GM10847 (cell line): ENCODE results near the gene SCMH1.
A peak's percentile ranks its signal among the peaks of the same experiment; 100 is the strongest.

Source experiments
- POLR2A ChIP-seq: IDR thresholded peaks from 2 replicates; pipeline ENCODE4 v1.6.1; 2011; ENCODE audit not compliant: insufficient read length; ENCODE audit errors: extremely low read depth

The SCMH1 gene

DNA sequence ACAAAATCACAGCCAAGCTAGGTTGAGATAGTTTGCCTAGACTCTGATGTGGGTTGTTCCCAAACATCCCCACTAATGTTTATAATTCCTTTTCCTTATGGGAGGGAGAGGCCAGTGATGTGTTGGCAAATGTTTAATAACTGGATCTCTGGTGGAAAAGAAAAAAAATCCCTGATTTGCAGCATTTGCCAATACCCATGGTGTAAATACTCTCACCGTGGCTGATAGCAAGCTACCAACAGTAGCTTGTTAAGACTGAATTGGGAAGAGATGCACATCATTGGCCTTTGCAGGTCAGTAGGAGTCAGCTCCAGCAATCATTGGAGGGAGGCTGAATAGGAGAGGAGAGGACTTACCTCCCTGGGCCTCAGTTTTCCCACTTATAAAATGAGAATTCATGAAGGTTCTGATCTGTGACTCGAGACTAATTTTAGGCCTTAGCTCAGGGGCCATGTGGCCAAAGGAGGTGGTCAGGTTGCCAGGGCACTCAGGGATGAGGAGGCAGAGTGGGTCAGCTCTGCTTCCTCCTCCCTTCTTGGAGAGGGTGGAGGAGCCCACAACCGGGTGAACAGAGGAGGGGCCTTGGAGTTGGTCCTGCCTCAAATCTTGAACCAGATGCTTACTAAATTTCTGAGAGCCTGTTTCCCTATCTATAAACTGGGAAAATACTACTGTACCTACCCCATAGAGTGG, 20.0 kb upstream of the SCMH1 start:
- no peak for TF ChIP-seq POLR2A

DNA sequence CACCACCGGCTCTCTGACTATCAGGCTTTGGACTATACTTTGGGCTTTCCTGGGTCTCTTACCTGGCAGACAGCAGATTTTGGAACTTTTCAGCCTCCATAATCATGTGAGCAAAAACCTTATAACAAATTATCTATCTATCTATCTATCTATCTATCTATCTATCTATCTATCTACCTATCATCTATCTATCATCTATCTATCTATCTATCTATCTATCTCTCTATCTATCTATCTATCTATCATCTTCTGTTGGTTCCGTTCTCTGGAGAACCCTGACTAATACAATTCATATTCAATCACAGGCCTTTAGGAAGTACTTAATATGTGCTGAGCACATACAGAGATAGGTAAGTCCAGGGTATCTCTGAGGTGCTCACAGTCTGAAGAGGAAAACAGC, 18.7 kb upstream of the SCMH1 start:
- TF ChIP-seq POLR2A, result no peak

DNA sequence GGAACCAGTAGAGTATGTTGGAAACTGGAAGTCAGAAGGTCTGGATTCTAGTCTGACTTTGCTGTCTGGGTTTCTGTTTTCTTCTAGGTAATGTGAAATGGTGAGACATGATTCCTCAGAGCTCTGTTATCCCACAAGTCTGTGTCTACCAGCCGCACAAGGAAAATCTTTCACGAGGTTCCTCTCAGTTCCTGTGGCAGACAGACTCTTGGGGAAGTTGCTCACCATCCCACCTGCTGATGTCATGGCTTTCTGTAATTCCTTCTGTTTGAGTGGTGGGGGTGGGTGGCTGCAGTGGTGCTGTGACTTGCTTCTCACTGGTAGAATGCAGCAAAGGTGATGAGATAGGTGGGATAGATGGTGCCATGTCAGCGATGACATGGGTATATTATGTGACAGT, 17.1 kb upstream of the SCMH1 start:
- TF ChIP-seq POLR2A, result no peak

DNA sequence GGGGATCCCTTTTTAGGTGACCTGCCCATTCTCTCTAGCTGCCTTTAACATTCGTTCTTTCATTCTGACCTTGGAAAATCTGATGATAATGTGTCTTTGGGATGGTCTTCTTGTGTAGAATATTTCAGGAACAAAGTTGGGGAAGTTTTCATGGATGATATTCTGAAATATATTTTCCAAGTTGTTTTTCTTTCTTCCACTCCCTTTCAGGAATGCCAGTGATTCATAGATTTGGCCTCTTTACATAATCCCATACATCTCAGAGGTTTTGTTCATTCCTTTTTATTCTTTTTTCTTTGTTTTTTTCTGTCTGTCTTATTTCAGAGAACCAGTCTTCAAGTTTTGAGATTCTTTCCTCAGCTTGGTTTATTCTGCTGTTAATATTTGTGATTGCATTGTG, 13.9 kb upstream of the SCMH1 start:
- TF ChIP-seq POLR2A, result no peak

DNA sequence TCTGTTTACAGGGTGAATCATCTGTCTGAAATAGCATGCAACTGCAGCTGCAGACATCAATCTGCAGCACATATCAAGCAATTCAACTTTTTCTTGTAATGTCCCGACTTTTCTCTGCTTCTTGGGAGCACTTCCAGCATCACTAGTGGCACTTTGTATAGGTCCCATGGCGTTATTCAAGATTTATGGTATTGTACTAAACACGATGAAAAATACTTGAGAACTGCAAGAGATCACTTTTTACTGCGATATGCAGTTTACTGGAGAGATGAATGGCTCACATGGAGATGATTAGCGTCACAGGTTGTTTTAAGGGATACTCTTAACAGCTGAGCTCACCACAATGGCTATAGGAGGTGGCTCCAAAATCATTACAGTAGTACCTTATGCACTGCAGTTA, 7.2 kb upstream of the SCMH1 start:
- no peak for TF ChIP-seq POLR2A

DNA sequence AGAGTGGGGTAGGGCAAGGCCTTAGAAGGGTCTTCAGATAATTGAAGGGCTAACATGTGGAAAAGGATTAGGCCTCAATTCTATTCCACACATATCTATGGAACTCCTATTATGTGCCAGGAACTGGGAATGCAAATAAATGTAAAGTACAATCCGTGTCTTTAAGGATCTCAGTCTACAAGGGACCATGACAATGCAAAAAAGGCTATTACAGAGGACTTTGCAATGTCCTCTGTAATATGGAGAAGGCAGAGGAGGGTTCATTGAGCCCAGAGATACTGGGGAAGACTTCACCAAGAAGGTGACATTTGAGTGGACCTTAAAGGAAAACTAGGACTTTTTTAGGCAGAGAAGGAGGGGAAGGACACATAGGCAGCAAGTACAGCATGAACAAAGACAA, 4.5 kb upstream of the SCMH1 start:
- no peak for TF ChIP-seq POLR2A

DNA sequence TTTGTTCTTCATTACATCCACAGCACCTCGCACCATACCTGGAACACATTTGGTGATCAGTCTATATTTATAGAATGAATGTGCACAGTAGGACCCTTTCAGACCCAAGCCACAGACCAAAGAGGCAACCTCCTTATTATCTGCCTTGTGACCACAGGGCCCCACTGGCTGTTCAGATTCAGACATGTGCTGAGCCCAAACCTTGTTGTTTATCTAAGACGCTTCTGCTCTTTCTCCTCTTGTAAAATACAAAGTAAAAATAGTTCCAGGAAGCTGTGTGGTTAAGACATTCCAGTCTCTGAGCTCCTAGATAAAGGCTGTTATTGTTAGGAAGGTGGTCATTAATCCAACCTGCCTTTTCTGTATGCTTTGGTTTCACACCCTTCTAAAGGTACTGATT, 3.6 kb upstream of the SCMH1 start:
- no peak for TF ChIP-seq POLR2A

DNA sequence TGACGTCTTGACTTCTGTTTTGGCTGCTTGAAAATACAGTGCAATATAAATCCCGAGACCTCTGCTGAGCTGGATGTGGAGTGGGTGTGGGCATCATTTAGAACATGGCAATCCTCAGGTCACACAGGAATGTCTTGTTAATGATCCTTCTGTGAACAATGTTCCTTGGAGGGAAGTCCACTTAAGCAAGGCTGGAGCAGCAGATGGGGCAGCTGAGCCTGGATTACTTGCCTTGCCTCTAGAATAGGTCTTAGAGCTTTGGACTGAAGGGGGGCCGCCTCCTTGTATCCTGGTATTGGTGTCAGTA, 926 bp upstream of the SCMH1 start:
- TF ChIP-seq POLR2A, result no peak

DNA sequence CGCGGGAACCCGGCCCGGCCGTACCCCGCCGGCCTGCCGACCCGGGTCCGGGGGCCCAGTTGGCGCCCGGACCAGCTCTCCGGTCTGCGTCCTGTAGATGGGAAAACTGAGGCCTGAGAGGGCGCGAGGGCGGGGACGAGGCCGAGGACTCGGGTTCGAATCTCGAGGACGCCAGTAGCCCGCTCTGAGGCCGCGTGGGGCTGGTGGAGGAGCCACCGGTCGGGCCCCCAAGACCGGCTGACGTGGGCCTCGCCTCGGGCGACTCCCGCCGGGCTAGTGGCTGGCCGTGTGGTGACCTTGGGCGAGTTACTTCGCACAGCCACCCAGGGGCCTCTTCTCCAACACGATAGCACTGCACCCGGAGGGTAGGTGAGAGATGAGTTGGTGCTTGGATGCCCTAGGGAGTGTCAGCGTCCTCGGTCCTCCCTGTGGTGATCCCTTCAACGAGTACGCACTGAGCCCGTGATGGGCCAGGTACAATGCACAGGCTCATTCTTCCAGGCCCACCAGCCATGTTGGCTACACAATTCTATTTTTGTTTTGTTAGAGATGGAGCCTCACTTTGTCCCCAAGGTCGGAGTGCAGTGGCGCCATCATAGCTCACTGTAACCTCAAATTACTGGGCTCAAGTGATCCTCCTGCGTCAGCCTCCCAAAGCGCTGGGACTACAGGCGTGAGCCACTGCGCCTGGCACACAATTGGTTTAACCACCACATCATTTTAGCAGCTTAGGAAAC, 404 bp upstream of the SCMH1 start:
- no peak for TF ChIP-seq POLR2A

DNA sequence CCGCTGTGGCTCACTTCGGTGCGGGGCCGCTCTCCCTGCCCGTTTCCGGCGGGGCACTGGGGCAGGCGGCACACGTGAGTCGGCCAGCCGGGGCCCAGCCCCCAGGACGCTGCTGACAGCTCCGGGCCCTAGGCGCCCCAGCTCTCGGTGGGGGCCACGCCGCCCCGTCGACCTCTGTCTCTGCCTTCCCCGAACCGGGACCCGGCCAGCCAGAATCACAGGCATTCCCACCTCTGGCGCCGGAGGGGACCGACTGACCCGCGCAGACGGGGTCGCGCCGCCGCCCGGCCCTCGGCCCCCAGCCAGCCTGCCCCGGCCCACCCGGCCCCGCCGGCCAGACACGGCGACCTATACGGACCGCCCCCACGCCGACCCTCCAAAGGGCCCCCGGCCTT, 755 bp downstream of the SCMH1 start:
- peak; percentile 41 for TF ChIP-seq POLR2A

DNA sequence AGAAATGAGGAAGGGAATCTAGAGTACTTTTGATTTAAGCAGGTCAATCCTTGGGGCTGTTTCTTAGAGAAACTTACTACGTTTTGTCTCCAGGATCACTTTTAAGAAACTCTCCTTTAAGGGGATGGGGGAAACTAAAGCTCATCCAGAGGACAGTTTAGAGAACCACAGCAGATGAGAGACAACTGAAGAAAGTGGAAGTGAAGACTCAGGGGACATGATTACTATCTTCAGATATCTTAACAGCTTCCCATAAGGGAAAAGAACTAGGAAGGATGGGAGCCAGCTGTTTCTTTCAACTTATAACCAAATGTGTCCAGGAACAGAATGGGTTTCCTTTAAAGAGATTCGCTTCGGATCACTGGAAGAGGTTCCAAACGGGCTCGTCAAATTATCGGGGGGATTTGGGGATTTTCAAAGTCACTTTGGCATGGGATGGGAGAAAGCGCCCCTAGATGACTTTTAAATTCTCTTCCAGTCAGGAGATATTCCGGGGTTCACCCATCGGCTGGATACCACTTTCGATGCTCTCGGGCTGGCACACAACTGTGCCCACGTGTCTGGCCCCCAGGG, 1.2 kb downstream of the SCMH1 start:
- no peak for TF ChIP-seq POLR2A

DNA sequence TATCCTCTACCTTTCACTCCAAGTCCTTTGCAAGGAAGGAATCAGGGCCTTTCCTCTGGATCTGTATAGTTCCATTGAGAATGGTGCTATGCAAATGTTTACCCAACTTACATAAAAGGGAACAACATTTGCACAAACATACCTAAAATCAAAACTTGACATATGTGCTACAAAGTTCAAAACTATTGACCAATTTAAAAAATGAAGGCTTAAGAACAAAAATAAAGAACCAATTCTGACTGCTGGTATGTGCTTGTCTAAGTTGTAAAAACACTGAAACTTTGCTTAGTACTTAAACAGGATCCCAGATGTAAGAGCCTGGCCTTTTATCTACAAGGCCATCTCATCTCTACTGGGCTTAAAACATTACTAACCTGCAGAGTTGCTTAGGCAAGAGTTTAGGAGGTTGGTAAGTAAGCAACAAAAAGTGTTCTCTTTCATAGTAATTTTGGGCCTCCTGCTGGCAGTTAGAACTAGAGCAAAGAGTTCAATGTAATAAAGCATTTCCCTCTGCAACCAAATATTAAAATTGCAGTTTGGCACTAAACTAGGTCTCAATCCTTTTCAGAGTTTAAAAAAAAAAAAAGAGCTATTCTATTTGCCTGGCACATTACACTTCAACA, 2.0 kb downstream of the SCMH1 start:
- no peak for TF ChIP-seq POLR2A

DNA sequence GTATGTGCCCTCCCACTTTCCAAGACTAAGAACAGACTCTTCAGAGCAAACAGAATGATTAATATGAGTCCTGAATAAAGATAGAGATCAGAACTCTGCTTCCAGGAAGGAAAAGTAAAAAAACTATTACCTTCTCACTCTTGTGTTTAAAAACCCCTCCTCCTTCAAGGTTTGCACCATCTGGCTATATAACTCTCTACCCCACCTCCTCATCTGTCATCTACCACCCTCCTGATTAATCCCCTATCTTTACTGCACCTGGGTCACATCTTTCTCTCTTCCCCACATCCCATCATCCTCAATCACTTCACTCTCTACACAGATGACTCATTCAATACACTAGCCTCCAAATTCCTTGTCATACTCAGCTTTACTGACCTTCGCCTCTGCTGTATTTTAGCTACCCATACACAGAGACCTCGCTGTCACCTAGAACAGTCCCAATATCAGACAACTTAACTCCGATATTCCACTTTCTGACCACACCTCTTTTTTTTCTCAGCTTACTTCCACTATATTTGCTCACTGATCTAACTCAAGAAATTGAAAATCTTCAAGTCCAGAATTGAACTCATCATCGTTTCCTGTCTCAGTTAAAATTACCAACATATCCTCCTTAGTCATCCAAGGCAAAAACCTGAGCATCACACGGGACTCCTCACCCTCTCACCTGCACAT, 3.7 kb downstream of the SCMH1 start:
- TF ChIP-seq POLR2A, result no peak

DNA sequence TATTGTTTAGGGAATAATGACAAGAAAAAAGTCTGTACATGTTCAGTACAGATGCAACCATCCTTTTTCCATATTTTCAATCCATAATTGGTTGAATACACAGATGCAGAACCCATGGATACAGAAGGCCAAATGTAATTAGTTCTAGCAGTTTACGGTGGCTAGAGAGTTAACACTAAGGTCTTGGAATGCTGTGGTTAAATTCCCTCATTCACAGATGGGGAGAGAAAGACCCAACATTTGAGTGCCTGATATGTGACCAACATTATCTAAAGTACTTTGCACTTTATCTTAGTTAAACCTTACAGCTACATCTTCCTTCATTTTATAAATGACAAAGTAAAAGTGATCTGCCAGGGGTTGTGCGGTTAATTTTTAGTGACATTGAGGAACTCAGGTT, 5.3 kb downstream of the SCMH1 start:
- TF ChIP-seq POLR2A, result no peak

DNA sequence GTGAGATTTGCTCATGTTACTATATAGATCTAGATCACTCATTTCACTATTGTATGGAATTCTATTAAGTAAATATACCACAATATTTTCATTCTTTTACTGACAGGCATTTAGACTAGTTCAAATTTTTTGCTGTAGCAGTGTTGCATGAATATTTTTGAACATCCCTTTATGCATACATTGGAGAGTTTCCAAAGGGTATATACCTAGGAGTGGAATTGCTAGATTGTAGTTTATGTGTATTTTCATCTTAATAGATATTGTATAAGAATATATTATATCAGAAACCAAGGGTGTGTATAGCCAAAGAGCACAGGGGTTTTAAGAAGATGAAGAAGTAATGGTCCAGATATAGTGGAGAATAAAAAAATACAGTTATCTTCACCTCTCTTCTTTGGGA, 6.2 kb downstream of the SCMH1 start:
- no peak for TF ChIP-seq POLR2A

DNA sequence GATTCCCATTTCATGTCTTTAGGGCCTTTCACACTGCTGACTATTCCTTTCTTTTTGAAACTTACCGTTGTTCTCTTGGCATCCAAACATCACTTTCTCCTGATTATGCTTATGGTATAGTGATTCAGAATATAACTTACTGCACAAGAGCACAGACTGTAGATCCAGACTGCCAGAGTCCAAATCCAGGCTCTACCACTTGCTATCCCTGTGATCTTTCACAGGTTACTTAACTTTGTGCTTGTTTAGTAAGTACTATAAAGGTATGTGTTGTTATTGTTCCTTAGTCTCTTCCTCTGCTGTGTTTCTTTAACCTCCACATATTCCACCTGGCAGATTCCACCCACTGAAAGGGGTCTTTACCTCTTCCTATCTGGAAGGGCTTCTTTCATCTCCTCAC, 8.4 kb downstream of the SCMH1 start:
- no peak for TF ChIP-seq POLR2A
